GM23338 (cell line): Measurements from ENCODE around the gene FAM118B. TPM values are rescaled to one million over a fixed set of nuclear protein-coding genes. Genes with fewer than 3 reads are reported as not detected.

Experiments used
- ATAC-seq: fragments of 200-7000 bp; cut with Tn5 transposase; 3 replicates; pipeline ENCODE4 v1.9.1; 2020
- DNase-seq: peaks from one replicate; pipeline ENCODE4 v3.0.0-alpha.2; 2015; ENCODE audit warnings: low spot score
- H2AFZ ChIP-seq: fragments of 200-600 bp; sonication (generic); 2 replicates; pipeline ENCODE4 v1.8.0; 2016; ENCODE audit warnings: antibody characterized with exemption, mild to moderate bottlenecking, moderate library complexity
- H3F3A ChIP-seq: fragments of 200-600 bp; sonication (generic); replicated peaks from 2 replicates; pipeline ENCODE4 v1.8.0; 2017; ENCODE audit warnings: antibody characterized with exemption, mixed run types, low read depth
- H3K27ac ChIP-seq: fragments of 200-600 bp; sonication (generic); 2 replicates; pipeline ENCODE4 v1.6.1; 2016; ENCODE audit warnings: low read depth
- H3K27me3 ChIP-seq: fragments of 200-600 bp; sonication (generic); 2 replicates; pipeline ENCODE4 v1.8.0; 2016; ENCODE audit warnings: mild to moderate bottlenecking, mixed run types, moderate library complexity; ENCODE audit not compliant: insufficient read depth
- H3K36me3 ChIP-seq: fragments of 200-600 bp; sonication (generic); 2 replicates; pipeline ENCODE4 v1.8.0; 2016; ENCODE audit warnings: mild to moderate bottlenecking; ENCODE audit not compliant: insufficient read depth
- H3K4me1 ChIP-seq: fragments of 200-600 bp; sonication (generic); 2 replicates; pipeline ENCODE4 v1.8.0; 2016; ENCODE audit warnings: mild to moderate bottlenecking, moderate library complexity; ENCODE audit not compliant: insufficient read depth
- H3K4me2 ChIP-seq: fragments of 200-600 bp; sonication (generic); 2 replicates; pipeline ENCODE4 v1.7.1; 2017; ENCODE audit warnings: mixed run types
- H3K4me3 ChIP-seq: fragments of 200-600 bp; sonication (generic); 2 replicates; pipeline ENCODE4 v1.6.1; 2016; ENCODE audit warnings: mixed run types
- H3K79me2 ChIP-seq: fragments of 200-600 bp; sonication (generic); replicated peaks from 2 replicates; pipeline ENCODE4 v1.8.0; 2017; ENCODE audit warnings: mild to moderate bottlenecking; ENCODE audit not compliant: insufficient read depth
- H3K9me2 ChIP-seq: fragments of 200-600 bp; sonication (generic); 2 replicates; pipeline ENCODE4 v1.8.0; 2017; ENCODE audit not compliant: insufficient read depth
- H4K20me1 ChIP-seq: fragments of 200-600 bp; sonication (generic); replicated peaks from 2 replicates; pipeline ENCODE4 v1.8.0; 2017; ENCODE audit warnings: mild to moderate bottlenecking; ENCODE audit not compliant: insufficient read depth
- H3K27ac Mint-ChIP-seq: 2 replicates; pipeline ENCODE4 v1.8.0; 2020; ENCODE audit warnings: inconsistent platforms, mild to moderate bottlenecking, moderate library complexity, mixed read lengths
- H3K27me3 Mint-ChIP-seq: 3 replicates; pipeline ENCODE4 v1.8.0; 2022; ENCODE audit warnings: low read depth, mild to moderate bottlenecking, moderate library complexity, mixed read lengths, inconsistent platforms; ENCODE audit not compliant: insufficient read depth, poor library complexity
- H3K36me3 Mint-ChIP-seq: 3 replicates; pipeline ENCODE4 v1.8.0; 2021; ENCODE audit warnings: low read depth, mild to moderate bottlenecking, inconsistent platforms, moderate library complexity, mixed read lengths
- H3K4me1 Mint-ChIP-seq: 3 replicates; pipeline ENCODE4 v1.8.0; 2020; ENCODE audit warnings: mild to moderate bottlenecking, inconsistent platforms, mixed read lengths
- H3K4me3 Mint-ChIP-seq: 3 replicates; pipeline ENCODE4 v1.8.0; 2021; ENCODE audit warnings: moderate library complexity, mild to moderate bottlenecking, inconsistent platforms, mixed read lengths
- H3K9me3 Mint-ChIP-seq: 3 replicates; pipeline ENCODE4 v1.8.0; 2020; ENCODE audit warnings: moderate library complexity, mild to moderate bottlenecking, inconsistent platforms, mixed read lengths
- CREB1 ChIP-seq: fragments of 250-450 bp; sonication (Bioruptor Pico); IDR thresholded peaks from 2 replicates; pipeline ENCODE4 v1.5.0; 2020; ENCODE audit warnings: low read depth, mild to moderate bottlenecking, moderate library complexity
- EZH2 ChIP-seq: fragments of 200-600 bp; sonication (generic); IDR thresholded peaks from one replicate; pipeline ENCODE4 v1.8.0; 2017; ENCODE audit warnings: antibody characterized with exemption, mild to moderate bottlenecking, low read depth; ENCODE audit not compliant: unreplicated experiment
- EZH2phosphoT487 ChIP-seq: fragments of 200-600 bp; sonication (generic); IDR thresholded peaks from one replicate; pipeline ENCODE4 v1.8.1; 2018; ENCODE audit warnings: antibody characterized with exemption; ENCODE audit not compliant: unreplicated experiment
- JUNB ChIP-seq: IDR thresholded peaks from one replicate; pipeline ENCODE4 v1.6.1; 2016; ENCODE audit warnings: antibody characterized with exemption; ENCODE audit not compliant: unreplicated experiment
- NANOG ChIP-seq: IDR thresholded peaks from 2 replicates; pipeline ENCODE4 v1.6.1; 2016; ENCODE audit warnings: antibody characterized with exemption, borderline replicate concordance
- STAT1 ChIP-seq: IDR thresholded peaks from one replicate; pipeline ENCODE4 v1.6.1; 2016; ENCODE audit warnings: antibody characterized with exemption; ENCODE audit not compliant: unreplicated experiment
- ZNF114 ChIP-seq: fragments of 250-450 bp; sonication (Bioruptor Pico); IDR thresholded peaks from 2 replicates; pipeline ENCODE4 v1.5.0; 2020; ENCODE audit warnings: mild to moderate bottlenecking, moderate library complexity
- ZNF331 ChIP-seq: fragments of 250-450 bp; sonication (Bioruptor Pico); IDR thresholded peaks from 2 replicates; pipeline ENCODE4 v1.5.0; 2020; ENCODE audit warnings: low read depth, mild to moderate bottlenecking, moderate library complexity
- ZNF462 ChIP-seq: fragments of 250-450 bp; sonication (Bioruptor Pico); IDR thresholded peaks from 2 replicates; pipeline ENCODE4 v1.5.0; 2020; ENCODE audit warnings: mild to moderate bottlenecking, moderate library complexity
- polyA plus RNA-seq: library from polyadenylated mRNA; unstranded; fragments of >200 nt; fragmentation: Nextera tagmentation; extraction: Ambion mirVana; gene quantifications from 2 replicates; pipeline ENCODE4 v1.2.1, GENCODE V29; 2016
- total RNA-seq: library from RNA; depleted of rRNA; stranded (reverse); fragments of >200 nt; shearing (Covaris generic); gene quantifications from 2 replicates; pipeline ENCODE4 v1.2.3, GENCODE V29; 2014
- TF ChIP-seq, protein P1 (sequence below): IDR thresholded peaks from 2 replicates; pipeline ENCODE4 v1.6.1; 2016; ENCODE audit warnings: antibody characterized with exemption
- TF ChIP-seq, protein P2 (sequence below): IDR thresholded peaks from one replicate; pipeline ENCODE4 v1.6.1; 2018; ENCODE audit warnings: antibody characterized with exemption; ENCODE audit not compliant: unreplicated experiment
- TF ChIP-seq, protein P3 (sequence below), 2 experiments: fragments of 200-600 bp in 1 of 2; sonication (generic) in 1 of 2; conservative IDR thresholded peaks; 2 replicates each; pipeline versions ENCODE4 v1.5.1 to v1.6.1; 2016 to 2017; ENCODE audit warnings: antibody characterized with exemption in 2 of 2, low read depth in 2 of 2, mild to moderate bottlenecking in 2 of 2, moderate library complexity in 1 of 2

Gene FAM118B
- total and polyA plus RNA-seq, 2 experiments from 2014 or later, result 33.7 to 43.4 TPM

- TF ChIP-seq JUNB (no peak), ZNF331 (no peak), ZNF114 (CRISPR knock-in tag) (no peak), EZH2phosphoT487 (no peak), STAT1 (no peak), ZNF462 (no peak), CREB1 (no peak), EZH2 (no peak), NANOG (no peak)
- TF ChIP-seq, protein P1, sequence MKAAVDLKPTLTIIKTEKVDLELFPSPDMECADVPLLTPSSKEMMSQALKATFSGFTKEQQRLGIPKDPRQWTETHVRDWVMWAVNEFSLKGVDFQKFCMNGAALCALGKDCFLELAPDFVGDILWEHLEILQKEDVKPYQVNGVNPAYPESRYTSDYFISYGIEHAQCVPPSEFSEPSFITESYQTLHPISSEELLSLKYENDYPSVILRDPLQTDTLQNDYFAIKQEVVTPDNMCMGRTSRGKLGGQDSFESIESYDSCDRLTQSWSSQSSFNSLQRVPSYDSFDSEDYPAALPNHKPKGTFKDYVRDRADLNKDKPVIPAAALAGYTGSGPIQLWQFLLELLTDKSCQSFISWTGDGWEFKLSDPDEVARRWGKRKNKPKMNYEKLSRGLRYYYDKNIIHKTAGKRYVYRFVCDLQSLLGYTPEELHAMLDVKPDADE, result no peak
- TF ChIP-seq, protein P2, sequence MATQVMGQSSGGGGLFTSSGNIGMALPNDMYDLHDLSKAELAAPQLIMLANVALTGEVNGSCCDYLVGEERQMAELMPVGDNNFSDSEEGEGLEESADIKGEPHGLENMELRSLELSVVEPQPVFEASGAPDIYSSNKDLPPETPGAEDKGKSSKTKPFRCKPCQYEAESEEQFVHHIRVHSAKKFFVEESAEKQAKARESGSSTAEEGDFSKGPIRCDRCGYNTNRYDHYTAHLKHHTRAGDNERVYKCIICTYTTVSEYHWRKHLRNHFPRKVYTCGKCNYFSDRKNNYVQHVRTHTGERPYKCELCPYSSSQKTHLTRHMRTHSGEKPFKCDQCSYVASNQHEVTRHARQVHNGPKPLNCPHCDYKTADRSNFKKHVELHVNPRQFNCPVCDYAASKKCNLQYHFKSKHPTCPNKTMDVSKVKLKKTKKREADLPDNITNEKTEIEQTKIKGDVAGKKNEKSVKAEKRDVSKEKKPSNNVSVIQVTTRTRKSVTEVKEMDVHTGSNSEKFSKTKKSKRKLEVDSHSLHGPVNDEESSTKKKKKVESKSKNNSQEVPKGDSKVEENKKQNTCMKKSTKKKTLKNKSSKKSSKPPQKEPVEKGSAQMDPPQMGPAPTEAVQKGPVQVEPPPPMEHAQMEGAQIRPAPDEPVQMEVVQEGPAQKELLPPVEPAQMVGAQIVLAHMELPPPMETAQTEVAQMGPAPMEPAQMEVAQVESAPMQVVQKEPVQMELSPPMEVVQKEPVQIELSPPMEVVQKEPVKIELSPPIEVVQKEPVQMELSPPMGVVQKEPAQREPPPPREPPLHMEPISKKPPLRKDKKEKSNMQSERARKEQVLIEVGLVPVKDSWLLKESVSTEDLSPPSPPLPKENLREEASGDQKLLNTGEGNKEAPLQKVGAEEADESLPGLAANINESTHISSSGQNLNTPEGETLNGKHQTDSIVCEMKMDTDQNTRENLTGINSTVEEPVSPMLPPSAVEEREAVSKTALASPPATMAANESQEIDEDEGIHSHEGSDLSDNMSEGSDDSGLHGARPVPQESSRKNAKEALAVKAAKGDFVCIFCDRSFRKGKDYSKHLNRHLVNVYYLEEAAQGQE, result no peak
- TF ChIP-seq, protein P3, sequence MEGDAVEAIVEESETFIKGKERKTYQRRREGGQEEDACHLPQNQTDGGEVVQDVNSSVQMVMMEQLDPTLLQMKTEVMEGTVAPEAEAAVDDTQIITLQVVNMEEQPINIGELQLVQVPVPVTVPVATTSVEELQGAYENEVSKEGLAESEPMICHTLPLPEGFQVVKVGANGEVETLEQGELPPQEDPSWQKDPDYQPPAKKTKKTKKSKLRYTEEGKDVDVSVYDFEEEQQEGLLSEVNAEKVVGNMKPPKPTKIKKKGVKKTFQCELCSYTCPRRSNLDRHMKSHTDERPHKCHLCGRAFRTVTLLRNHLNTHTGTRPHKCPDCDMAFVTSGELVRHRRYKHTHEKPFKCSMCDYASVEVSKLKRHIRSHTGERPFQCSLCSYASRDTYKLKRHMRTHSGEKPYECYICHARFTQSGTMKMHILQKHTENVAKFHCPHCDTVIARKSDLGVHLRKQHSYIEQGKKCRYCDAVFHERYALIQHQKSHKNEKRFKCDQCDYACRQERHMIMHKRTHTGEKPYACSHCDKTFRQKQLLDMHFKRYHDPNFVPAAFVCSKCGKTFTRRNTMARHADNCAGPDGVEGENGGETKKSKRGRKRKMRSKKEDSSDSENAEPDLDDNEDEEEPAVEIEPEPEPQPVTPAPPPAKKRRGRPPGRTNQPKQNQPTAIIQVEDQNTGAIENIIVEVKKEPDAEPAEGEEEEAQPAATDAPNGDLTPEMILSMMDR (conservative IDR thresholded peaks at IDR 0.05; ENCODE audit: low read depth in 2 of 2), result no peak
- H3K79me2 ChIP-seq, result no peaks in the 10 kb centered on the region
Observed at GRCh38 chr11:126173257-126173656, 38.3 kb upstream of the FAM118B start.

More at GRCh38 chr11:126173257-126173656, 38.3 kb upstream of the FAM118B start:
- no peak overlapping the region for H3K4me2 ChIP-seq
- no peak for DNase-seq
- no peak overlapping the region for H3K27ac ChIP-seq
- H3K36me3 ChIP-seq, result no peaks in the 10 kb centered on the region
- H4K20me1 ChIP-seq, result no peaks in the 10 kb centered on the region
- no peak overlapping the region for H2AFZ ChIP-seq
- no peak overlapping the region for H3K4me3 ChIP-seq
- no peaks in the 10 kb centered on the region for H3K9me2 ChIP-seq
- no peak for ATAC-seq
- H3K4me1 ChIP-seq, result peaks cover 11% of the 10 kb centered on the region; the same call in 1 of the 2 replicates
- no peaks in the 10 kb centered on the region for H3K27me3 ChIP-seq
- H3K36me3 Mint-ChIP-seq, result no peaks in the 10 kb centered on the region
- H3K4me3 Mint-ChIP-seq, result no peak overlapping the region
- no peaks in the 10 kb centered on the region for H3K9me3 Mint-ChIP-seq
- H3K27me3 Mint-ChIP-seq, result peaks cover 9% of the 10 kb centered on the region
- H3F3A ChIP-seq, result no peaks in the 10 kb centered on the region
- H3K27ac Mint-ChIP-seq, result no peak overlapping the region
- peaks cover 18% of the 10 kb centered on the region for H3K4me1 Mint-ChIP-seq
